GM12891 (cell line): Measurements from ENCODE around the gene MEGF6.
A peak's percentile ranks its signal among the peaks of the same experiment; 100 is the strongest.

Experiments used
- DNase-seq: peaks from one replicate; pipeline ENCODE4 v3.0.0; 2011; ENCODE audit warnings: low spot score; ENCODE audit not compliant: insufficient read length
- FAIRE-seq: peaks from 2 replicates; lab custom pipeline; 2011; peaks lifted over from hg19 to GRCh38; lab: Jason Lieb, UNC
- PAX5 ChIP-seq: IDR thresholded peaks from 2 replicates; pipeline ENCODE4 v1.6.1; 2011; ENCODE audit warnings: low read length, moderate library complexity, mild to moderate bottlenecking; ENCODE audit not compliant: insufficient read depth, severe bottlenecking
- POLR2A ChIP-seq: IDR thresholded peaks from 2 replicates; pipeline ENCODE4 v1.6.1; 2011; ENCODE audit warnings: low read depth, low read length, control low read depth
- POLR2AphosphoS5 ChIP-seq: IDR thresholded peaks from 2 replicates; pipeline ENCODE4 v1.6.1; 2011; ENCODE audit warnings: low read depth, low read length, control low read depth
- POU2F2 ChIP-seq: IDR thresholded peaks from 2 replicates; pipeline ENCODE4 v1.6.1; 2011; ENCODE audit warnings: low read depth, mild to moderate bottlenecking, control low read depth, low read length, moderate library complexity
- SPI1 ChIP-seq: IDR thresholded peaks from 2 replicates; pipeline ENCODE4 v1.6.1; 2011; ENCODE audit warnings: low read depth, low read length, control low read depth
- TAF1 ChIP-seq: IDR thresholded peaks from 2 replicates; pipeline ENCODE4 v1.6.1; 2011; ENCODE audit warnings: low read depth, low read length, control low read depth

The MEGF6 gene

GRCh38 chr1:3566951-3567804 lies 44.1 kb downstream of the MEGF6 start:
- FAIRE-seq (no peak), DNase-seq (no peak)
- TF ChIP-seq POU2F2 (no peak), POLR2A (no peak), PAX5 (no peak), POLR2AphosphoS5 (no peak), SPI1 (no peak), TAF1 (no peak)

GRCh38 chr1:3566003-3566885 lies 45.1 kb downstream of the MEGF6 start:
- FAIRE-seq (no peak), DNase-seq (no peak)
- no peak for TF ChIP-seq SPI1

- DNase-seq (peak; percentile 95), FAIRE-seq (no peak)
- no peak for TF ChIP-seq SPI1
- no peak for TF ChIP-seq PAX5
- no peak for TF ChIP-seq POLR2AphosphoS5
- TF ChIP-seq POLR2A = no peak
- TF ChIP-seq TAF1 = no peak
- TF ChIP-seq POU2F2 = no peak
Measured at GRCh38 chr1:3564921-3565831, 46.1 kb downstream of the MEGF6 start.

DNA sequence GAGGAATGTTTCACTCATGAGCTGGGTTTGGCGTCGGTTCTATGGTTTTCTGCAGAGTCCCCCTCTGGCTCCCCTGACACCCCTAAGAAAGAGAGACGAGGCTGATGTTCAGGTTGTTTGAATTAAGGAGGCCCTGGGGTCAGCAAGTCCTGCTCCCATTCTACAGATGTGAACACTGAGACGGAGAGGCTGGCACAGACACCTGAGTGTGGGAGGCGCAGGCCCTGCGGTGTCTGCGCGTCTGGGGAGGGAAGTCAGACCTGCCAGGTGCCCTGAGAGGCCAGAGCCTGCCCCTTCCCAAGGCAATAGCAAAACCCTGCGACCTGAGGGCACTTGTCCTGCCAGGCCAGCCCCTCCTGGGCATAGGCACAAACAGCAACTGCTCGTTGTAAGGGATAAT lies 47.7 kb downstream of the MEGF6 start:
- FAIRE-seq = no peak
- TF ChIP-seq PAX5 = no peak

GRCh38 chr1:3563125-3563524 lies 48.2 kb downstream of the MEGF6 start:
- no peak for FAIRE-seq
- TF ChIP-seq SPI1 (no peak), POU2F2 (no peak), POLR2AphosphoS5 (no peak), POLR2A (no peak), PAX5 (no peak), TAF1 (no peak)
- no peak for DNase-seq

More for the DNA sequence above, 47.7 kb downstream of the MEGF6 start:
- no peak for DNase-seq

DNA sequence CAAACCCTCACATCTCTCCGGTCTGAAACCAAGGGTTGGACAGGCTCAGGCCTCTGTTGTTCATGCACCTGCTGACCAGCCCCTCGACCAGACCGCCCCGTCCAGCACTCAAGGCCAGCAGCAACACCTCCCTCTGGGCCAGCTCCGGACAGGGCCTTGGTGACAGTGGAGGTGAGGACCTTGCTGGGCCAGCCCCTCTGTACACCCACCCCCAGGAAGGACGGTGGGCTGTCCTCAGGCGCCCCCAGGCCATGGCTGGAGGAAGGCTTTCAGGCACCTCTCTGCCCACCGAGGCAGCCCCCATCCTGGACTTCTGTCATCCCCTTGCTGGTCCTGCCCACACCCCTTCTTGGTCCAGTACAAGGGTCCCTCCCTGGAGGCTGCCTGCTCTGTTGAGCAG lies 48.6 kb downstream of the MEGF6 start:
- FAIRE-seq = no peak
- TF ChIP-seq POU2F2 = no peak
- no peak for TF ChIP-seq POLR2A
- TF ChIP-seq PAX5 = no peak
- TF ChIP-seq TAF1 = no peak
- no peak for TF ChIP-seq SPI1
- no peak for TF ChIP-seq POLR2AphosphoS5
- DNase-seq = no peak

- TF ChIP-seq POLR2AphosphoS5 = no peak
- no peak for TF ChIP-seq PAX5
- no peak for TF ChIP-seq POU2F2
- no peak for TF ChIP-seq TAF1
- no peak for TF ChIP-seq POLR2A
- TF ChIP-seq SPI1 = no peak
- no peak for FAIRE-seq
- DNase-seq = no peak
Measured at GRCh38 chr1:3561702-3562101, 49.6 kb downstream of the MEGF6 start.

DNA sequence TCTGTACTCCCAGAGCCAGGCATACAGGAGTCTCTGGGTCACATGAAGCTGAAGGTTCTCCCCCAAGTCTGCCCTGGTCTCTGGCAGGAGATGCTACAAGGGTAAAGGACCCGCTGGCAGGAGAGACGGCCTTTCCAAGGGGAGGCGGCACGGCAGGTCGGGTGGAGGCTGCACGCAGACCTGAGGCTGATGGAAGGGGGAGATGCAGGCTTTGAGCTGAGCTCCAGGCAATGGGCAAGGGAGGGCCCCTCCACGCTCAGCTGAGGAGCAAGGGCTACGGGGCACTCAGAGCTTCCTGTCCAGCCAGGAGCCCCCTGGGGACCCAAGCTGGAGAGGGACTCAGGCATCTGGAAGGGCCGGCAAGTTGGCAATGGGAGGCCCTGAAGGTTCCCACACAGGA lies 50.3 kb downstream of the MEGF6 start:
- TF ChIP-seq POLR2A (no peak), POU2F2 (no peak), POLR2AphosphoS5 (no peak), PAX5 (no peak), SPI1 (no peak), TAF1 (no peak)
- no peak for DNase-seq
- FAIRE-seq = no peak
